Measurements from ENCODE around the gene ADAM19.

GRCh38 chr5:157529002-157529401, 46.6 kb downstream of the ADAM19 start:
- TF ChIP-seq CTCF (IDR thresholded peaks at IDR 0.05; ENCODE audit: low read depth, low read length) (no peak), POLR2A (IDR thresholded peaks at IDR 0.05; ENCODE audit: extremely low read depth, insufficient read length) (no peak)
